BLaER1 treated with 17β-estradiol and CSF1 and Interleukin-3, amounts not matched to agents 10 nM and 100 nM (cell line): ENCODE results near the gene AFF1.

Source experiments
- H3K27ac ChIP-seq, 11 experiments: shearing (Covaris generic); formaldehyde crosslinking; 2 replicates each; pipeline ENCODE4 v1.8.1; 2022
- H3K27me3 ChIP-seq, 11 experiments: shearing (Covaris generic); formaldehyde crosslinking; 2 replicates each; pipeline ENCODE4 v1.8.1; 2022
- H3K36me3 ChIP-seq, 11 experiments: shearing (Covaris generic); formaldehyde crosslinking; 2 replicates each; pipeline ENCODE4 v1.8.1; 2022
- H3K4me1 ChIP-seq, 10 experiments: shearing (Covaris generic); formaldehyde crosslinking; 2 replicates each; pipeline ENCODE4 v1.8.1; 2022
- H3K4me2 ChIP-seq, 11 experiments: shearing (Covaris generic); formaldehyde crosslinking; 2 replicates each; pipeline ENCODE4 v1.8.1; 2022
- H3K4me3 ChIP-seq, 10 experiments: shearing (Covaris generic); formaldehyde crosslinking; 2 replicates each; pipeline ENCODE4 v1.8.1; 2022
- H3K9ac ChIP-seq, 11 experiments: shearing (Covaris generic); formaldehyde crosslinking; 2 replicates each; pipeline ENCODE4 v1.8.1; 2022
- H3K9me3 ChIP-seq, 11 experiments: shearing (Covaris generic); formaldehyde crosslinking; replicated peaks in 1 of 11; 2 replicates each; pipeline ENCODE4 v1.8.1; 2022
- H4K20me1 ChIP-seq, 11 experiments: shearing (Covaris generic); formaldehyde crosslinking; 2 replicates each; pipeline ENCODE4 v1.8.1; 2022
- Cebpa-rat ChIP-seq, 11 experiments: shearing (Covaris generic); IDR thresholded peaks; 2 replicates each; pipeline ENCODE4 v1.8.1; 2022

Gene AFF1

DNA sequence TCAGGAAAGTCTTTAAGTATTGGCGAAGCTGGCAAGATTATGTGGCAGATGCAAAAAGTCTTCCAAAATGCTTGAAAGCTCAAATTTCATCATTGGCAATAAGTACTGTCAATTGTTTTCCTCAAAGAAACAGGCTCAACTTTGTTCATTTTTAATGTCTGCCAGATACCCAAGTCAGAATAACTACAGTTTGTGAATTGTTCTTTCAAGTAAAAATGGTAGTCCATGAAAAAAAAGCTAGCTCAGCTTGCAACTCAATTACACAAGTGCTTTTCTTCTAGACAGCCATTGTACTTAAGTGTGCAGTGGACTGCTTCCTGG lies 70.5 kb downstream of the AFF1 start:
- H3K9me3 ChIP-seq: no peaks in the 10 kb centered on the region
- no peaks in the 10 kb centered on the region for H3K27me3 ChIP-seq
- no peak for TF ChIP-seq Cebpa-rat (IDR thresholded peaks at IDR 0.05)
- peaks cover 0 to 15% (median 12%) of the 10 kb centered on the region in 11 experiments; a peak in 10 of 22 replicates for H3K36me3 ChIP-seq
- H3K9ac ChIP-seq: peak overlapping the region; percentile 89 to 97 (median 93)
- peaks cover 44 to 69% (median 60%) of the 10 kb centered on the region in 10 experiments for H3K4me1 ChIP-seq
- peak overlapping the region; percentile 81 to 95 (median 89) for H3K4me3 ChIP-seq
- H3K27ac ChIP-seq: peak overlapping the region; percentile 89 to 98 (median 95)
- H3K4me2 ChIP-seq: peak overlapping the region; percentile 83 to 99 (median 91)
- H4K20me1 ChIP-seq: peaks cover 4 to 51% (median 30%) of the 10 kb centered on the region in 11 experiments; a peak in 17 of 22 replicates

DNA sequence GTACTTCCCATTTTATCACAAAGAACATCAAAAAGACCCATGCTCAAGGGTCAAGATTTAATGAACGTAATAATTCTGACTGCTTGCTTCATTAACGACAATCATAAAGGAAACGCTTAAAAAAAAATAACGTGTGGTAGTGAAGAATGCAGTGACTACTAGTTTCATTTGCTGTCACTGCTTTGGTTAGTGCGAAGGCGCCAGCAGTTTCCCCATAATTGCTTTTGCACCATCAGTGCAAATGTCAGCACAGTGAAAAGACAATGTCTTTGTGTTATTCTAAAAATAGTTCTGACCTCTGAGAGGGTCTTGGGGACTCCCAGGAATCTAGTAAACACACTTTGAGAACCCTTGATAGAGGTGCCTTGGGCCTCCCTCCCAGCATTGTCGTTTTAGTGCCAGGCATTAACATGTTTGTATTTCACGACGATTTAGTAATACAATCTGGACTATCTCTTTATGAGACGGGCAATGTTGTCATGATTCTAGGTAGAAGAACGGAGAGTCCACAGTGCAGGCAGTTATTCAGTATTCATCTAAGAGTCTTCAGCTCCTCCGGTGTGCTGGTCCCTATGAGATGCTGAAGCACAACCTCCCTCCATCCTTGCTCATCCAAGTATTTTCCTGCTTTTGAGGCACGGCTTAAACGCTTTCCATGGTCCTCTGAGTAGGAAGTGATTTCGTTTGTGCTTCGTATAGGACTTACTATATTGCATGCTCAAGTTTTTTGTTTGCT lies 71.0 kb downstream of the AFF1 start:
- H3K27ac ChIP-seq: peak overlapping the region; percentile 89 to 98 (median 95)
- H3K9ac ChIP-seq: peak overlapping the region; percentile 89 to 97 (median 93)
- peak overlapping the region; percentile 81 to 95 (median 89) for H3K4me3 ChIP-seq
- H3K27me3 ChIP-seq: no peaks in the 10 kb centered on the region
- H3K4me1 ChIP-seq: peaks cover 49 to 73% (median 61%) of the 10 kb centered on the region in 10 experiments
- peaks cover 0 to 15% (median 12%) of the 10 kb centered on the region in 11 experiments; a peak in 10 of 22 replicates for H3K36me3 ChIP-seq
- no peaks in the 10 kb centered on the region for H3K9me3 ChIP-seq
- no peak for TF ChIP-seq Cebpa-rat (IDR thresholded peaks at IDR 0.05)
- H3K4me2 ChIP-seq: peak overlapping the region; percentile 83 to 99 (median 91)
- H4K20me1 ChIP-seq: peaks cover 5 to 56% (median 30%) of the 10 kb centered on the region in 11 experiments; a peak in 17 of 22 replicates

DNA sequence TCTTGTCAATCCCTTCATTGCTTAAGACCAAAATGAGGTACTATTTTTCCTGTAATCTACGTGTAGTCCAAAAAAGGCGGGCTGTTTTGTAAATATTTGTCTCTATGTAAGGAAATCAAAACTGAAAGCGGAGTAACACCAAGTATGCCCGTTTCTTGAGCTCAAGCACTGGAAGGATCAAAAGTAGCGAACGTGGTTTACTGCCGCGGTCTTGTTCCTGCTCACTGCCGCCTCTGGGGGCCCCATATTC lies 71.5 kb downstream of the AFF1 start:
- H3K36me3 ChIP-seq: peaks cover 0 to 15% (median 11%) of the 10 kb centered on the region in 11 experiments; a peak in 9 of 22 replicates
- H3K27ac ChIP-seq: peak overlapping the region; percentile 89 to 98 (median 95)
- TF ChIP-seq Cebpa-rat (IDR thresholded peaks at IDR 0.05): no peak
- peak overlapping the region; percentile 81 to 95 (median 89) for H3K4me3 ChIP-seq
- H3K27me3 ChIP-seq: no peaks in the 10 kb centered on the region
- H3K4me2 ChIP-seq: peak overlapping the region; percentile 83 to 99 (median 91)
- H3K9me3 ChIP-seq: no peaks in the 10 kb centered on the region
- H4K20me1 ChIP-seq: peaks cover 5 to 61% (median 35%) of the 10 kb centered on the region in 11 experiments; a peak in 17 of 22 replicates
- peak overlapping the region; percentile 89 to 97 (median 93) for H3K9ac ChIP-seq
- H3K4me1 ChIP-seq: peaks cover 54 to 73% (median 61%) of the 10 kb centered on the region in 10 experiments

DNA sequence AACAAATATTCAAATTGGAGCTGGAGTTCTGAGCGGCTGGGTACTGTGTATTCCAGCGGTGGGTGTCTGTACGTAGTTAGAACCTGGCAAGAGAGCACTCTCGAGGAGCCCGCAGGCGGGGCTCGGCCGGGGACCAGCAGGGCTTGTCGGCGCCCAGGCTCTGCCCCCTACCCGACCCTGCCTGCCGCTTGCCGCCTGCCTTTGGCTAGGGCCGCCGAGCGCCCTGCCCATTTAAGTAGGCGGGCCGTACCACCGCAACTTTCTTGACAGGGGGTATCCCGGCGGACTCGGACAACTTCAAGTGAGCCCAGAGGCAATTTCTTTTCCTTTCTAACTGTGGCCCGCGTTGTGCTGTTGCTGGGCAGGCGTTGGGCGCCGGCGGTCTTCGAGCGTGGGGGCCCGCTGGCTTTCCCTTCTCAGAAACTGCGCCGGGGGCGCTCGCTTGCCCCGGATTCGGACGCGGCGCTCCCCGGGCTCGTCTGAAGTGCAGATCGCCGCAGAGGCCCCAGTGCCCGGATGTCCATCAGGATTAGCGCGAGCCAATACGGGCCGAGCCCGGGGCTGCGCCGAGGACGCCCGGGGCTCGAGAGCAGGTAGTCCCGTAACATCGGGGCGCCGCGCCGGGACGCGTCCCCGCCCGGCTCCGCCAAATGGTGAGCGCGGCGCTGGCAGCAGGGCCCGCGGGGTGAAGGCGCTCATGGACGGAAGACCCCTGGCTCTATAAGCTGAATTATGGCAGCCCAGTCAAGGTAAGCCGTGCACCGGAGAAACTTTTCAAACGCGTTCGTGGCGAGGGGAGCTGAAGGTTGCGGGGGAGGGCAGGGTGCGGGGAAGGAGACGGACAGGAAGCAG lies 72.1 kb downstream of the AFF1 start:
- H3K9ac ChIP-seq: peak overlapping the region; percentile 89 to 97 (median 93)
- peaks cover 5 to 63% (median 41%) of the 10 kb centered on the region in 11 experiments; a peak in 17 of 22 replicates for H4K20me1 ChIP-seq
- H3K4me1 ChIP-seq: peaks cover 56 to 75% (median 63%) of the 10 kb centered on the region in 10 experiments
- H3K4me2 ChIP-seq: peak overlapping the region; percentile 88 to 99 (median 91)
- H3K4me3 ChIP-seq: peak overlapping the region; percentile 81 to 95 (median 89)
- no peaks in the 10 kb centered on the region for H3K27me3 ChIP-seq
- H3K27ac ChIP-seq: peak overlapping the region; percentile 89 to 98 (median 95)
- H3K36me3 ChIP-seq: peaks cover 0 to 10% (median 8%) of the 10 kb centered on the region in 11 experiments; a peak in 8 of 22 replicates
- no peak for TF ChIP-seq Cebpa-rat (IDR thresholded peaks at IDR 0.05)
- no peaks in the 10 kb centered on the region for H3K9me3 ChIP-seq

DNA sequence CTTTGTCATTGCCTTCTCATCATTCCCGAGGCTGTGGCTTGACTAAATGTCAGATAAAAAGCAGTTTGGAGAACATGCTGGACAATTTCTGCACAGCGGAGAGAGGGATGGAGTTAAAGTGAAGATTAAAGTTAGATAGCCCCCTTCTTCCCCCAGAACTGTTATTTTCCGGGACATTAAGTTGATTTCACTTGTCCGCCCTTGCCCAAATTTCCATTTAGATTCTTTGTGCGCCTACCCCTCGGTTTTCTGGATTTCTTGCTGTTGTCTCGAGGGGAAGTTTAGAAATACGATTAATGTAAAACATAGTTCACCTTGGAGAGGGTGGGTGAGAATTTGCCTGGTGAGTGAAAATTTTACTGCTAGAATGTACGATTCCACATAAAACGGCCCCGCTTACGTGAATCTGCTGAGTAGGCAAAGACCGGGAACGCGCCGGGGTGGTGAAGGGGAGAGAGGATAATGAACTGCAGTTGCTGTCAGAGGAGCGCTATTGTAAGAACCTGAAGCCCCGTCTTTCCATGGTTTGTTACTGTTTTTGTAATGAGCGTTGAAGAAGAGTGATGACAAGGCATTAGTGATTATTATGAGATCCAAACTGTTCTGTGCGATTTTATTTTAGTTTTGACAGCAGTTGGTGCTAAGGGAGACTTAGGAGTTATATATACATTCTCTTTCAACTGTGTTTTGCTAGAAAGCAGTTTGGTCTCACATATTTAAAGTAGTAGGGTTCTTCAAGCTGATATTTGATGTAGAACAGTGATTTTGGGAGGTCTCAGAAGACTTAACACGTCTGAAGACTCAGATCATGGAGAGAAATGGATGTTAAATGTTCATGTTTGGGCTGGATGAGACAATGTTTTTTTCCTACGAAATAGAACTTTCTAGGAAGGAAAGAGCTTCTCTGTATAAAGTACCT lies 73.0 kb downstream of the AFF1 start:
- Histone ChIP-seq H3K9me3 (no peaks in the 10 kb centered on the region), H3K27me3 (no peaks in the 10 kb centered on the region), H3K4me3 (peak overlapping the region; percentile 81 to 95 (median 89)), H3K4me2 (peak overlapping the region; percentile 88 to 99 (median 91)), H3K4me1 (peaks cover 64 to 75% (median 69%) of the 10 kb centered on the region in 10 experiments), H3K27ac (peak overlapping the region; percentile 89 to 98 (median 95)), H3K36me3 (peaks cover 0 to 1% (median 0%) of the 10 kb centered on the region in 11 experiments; a peak in 1 of 22 replicates), H4K20me1 (peaks cover 5 to 72% (median 50%) of the 10 kb centered on the region in 11 experiments; a peak in 19 of 22 replicates), H3K9ac (peak overlapping the region; percentile 89 to 97 (median 93))
- no peak for TF ChIP-seq Cebpa-rat (IDR thresholded peaks at IDR 0.05)

DNA sequence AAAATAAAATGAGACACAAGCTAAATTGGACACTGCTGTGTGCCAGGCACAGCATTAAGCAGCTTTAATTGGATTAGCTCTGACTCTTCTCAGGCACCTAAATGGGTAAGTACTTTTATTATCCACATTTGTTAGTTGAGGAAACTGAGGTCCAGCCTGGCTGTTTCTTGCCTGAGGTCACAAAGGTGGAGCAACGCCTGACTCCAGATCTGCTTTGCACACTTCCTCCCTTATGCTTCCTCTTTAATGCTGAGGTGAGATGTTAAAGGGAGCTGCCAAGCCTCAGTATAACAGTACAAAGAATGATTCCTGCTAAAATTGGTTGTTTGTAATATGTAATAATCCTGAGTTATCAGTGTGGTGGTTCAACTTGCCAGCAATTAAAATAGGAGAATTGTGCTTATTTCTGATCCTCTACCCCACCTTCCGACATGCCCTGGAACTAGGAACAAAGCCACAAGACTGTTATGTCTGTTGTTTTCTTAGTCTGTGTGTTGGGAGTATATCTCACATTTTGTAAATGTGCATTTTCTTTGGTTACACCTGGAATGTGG lies 74.4 kb downstream of the AFF1 start:
- no peaks in the 10 kb centered on the region for H3K36me3 ChIP-seq
- TF ChIP-seq Cebpa-rat (IDR thresholded peaks at IDR 0.05): no peak
- peak overlapping the region; percentile 88 to 99 (median 91) for H3K4me2 ChIP-seq
- H3K27me3 ChIP-seq: no peaks in the 10 kb centered on the region
- peaks cover 68 to 75% (median 71%) of the 10 kb centered on the region in 10 experiments for H3K4me1 ChIP-seq
- peak overlapping the region; percentile 89 to 98 (median 95); a peak in 21 of 22 replicates for H3K27ac ChIP-seq
- H3K4me3 ChIP-seq: peak overlapping the region; percentile 81 to 95 (median 89)
- no peaks in the 10 kb centered on the region for H3K9me3 ChIP-seq
- H4K20me1 ChIP-seq: peaks cover 5 to 86% (median 63%) of the 10 kb centered on the region in 11 experiments; a peak in 19 of 22 replicates
- peak overlapping the region; percentile 89 to 97 (median 93) for H3K9ac ChIP-seq

DNA sequence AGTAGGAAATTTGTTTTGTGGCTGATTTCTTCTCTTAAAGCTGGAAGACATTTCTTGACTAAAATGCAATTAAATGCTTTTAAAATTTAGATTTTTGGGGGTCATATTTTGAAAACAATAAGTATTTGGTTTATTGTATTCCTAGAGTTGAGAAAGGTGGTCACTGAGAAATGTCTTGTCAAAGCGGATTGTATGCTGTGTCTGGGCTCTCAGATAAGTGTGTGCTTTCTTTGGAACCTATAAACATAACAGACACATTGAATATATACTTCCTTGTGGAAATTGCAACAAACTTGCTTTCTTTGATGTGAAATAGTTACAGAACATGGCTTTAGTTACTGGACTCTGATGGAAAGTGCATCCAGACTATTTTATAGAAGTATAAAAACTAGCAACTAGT lies 75.4 kb downstream of the AFF1 start:
- Histone ChIP-seq H3K4me1 (peaks cover 68 to 75% (median 72%) of the 10 kb centered on the region in 10 experiments), H3K36me3 (no peaks in the 10 kb centered on the region), H3K4me3 (peak overlapping the region; percentile 81 to 95 (median 89); a peak in 13 of 20 replicates), H4K20me1 (peaks cover 5 to 91% (median 74%) of the 10 kb centered on the region in 11 experiments; a peak in 19 of 22 replicates), H3K4me2 (peak overlapping the region; percentile 88 to 99 (median 91)), H3K9ac (peak overlapping the region; percentile 89 to 97 (median 93); a peak in 15 of 22 replicates), H3K9me3 (no peaks in the 10 kb centered on the region), H3K27me3 (no peaks in the 10 kb centered on the region), H3K27ac (peak overlapping the region in 10 of 11 experiments; percentile 89 to 98 (median 95); a peak in 17 of 22 replicates)
- no peak for TF ChIP-seq Cebpa-rat (IDR thresholded peaks at IDR 0.05)
